HG02610 (cell line): ENCODE measurements around the gene TASP1.
A peak's percentile ranks its signal among the peaks of the same experiment; 100 is the strongest.

Experiments
- ATAC-seq: cut with Tn5 transposase; IDR thresholded peaks from one replicate; pipeline ENCODE4 v1.9.1; 2021; ENCODE audit warnings: mild to moderate bottlenecking, moderate library complexity; ENCODE audit not compliant: unreplicated experiment

The TASP1 gene

DNA sequence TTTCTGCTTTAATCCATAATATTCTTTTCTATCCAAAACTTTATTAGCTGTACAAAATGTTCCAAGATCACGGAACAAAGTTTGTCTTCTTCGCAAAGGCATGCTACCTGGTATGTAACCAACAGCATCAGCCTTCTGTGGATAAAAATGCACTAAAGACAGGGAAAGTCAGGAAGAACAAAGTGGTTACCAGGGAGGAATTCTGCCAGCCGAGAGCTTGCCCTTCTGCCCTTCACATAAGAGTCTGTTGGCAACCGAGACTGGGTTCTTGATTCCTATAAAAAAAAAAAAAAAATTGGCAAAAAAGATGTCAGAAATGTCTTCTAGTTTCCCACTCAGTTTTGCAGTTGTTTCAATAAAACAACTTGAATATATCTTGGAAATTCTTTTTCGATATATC lies 58.0 kb downstream of the TASP1 start:
- no peak for ATAC-seq

DNA sequence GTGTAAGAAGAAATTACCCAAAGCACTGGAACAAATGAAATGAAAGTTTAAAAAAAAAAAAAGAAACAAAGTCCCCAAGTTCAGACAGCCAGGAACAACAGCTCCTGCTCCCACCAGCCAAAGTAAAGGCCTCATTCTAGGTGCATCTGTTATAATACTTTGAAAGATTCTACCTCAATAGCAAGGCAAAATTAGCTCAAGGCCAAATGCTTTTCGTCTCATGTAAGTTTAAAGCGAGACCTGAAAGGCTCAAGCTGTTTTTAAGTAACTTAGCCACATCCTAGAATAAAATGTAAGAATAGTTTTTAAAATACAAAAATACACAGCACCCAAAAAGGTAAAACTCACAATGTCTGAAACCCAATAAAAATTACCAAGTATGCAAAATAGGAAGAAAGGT lies 64.7 kb downstream of the TASP1 start:
- no peak for ATAC-seq

DNA sequence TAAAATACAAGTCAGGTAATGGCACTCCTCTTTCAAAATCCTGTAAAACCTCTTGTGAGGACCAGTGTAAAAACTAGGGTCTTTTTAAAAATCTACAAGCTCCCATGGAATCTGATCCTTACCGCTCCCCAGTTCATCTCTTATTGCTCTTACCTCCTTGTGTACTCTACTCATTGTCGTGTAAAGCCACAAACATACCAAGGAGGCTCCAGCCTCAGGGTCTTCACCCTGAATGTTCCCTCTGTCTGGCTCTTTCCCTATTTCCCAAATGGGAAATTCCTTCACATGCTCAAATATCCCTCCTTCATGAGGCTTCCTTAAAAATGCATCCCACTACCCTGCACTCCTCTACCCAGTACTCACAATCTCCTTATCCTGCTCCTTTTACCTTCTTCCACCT lies 67.1 kb downstream of the TASP1 start:
- no peak for ATAC-seq

DNA sequence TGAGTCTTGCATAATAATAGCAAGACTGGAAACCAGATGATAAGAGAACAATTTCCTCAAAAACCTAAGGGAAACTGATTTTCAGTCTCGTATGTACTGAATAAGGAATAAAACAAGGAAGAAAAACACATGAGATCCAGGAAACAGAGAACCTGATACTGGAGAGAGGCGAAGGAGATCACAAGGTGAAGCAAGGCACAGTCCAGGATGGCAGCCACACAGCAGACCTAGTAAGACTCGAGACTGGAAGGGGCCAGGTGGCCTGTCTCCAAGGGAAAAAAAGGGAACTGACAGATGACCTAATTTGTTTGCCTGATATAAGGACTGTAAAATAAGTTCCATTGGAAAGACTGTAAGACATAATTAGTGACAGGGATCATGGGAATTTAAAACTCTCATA lies 71.1 kb downstream of the TASP1 start:
- ATAC-seq = no peak

- no peak for ATAC-seq
Measured at GRCh38 chr20:13563854-13564253, 74.9 kb downstream of the TASP1 start.

DNA sequence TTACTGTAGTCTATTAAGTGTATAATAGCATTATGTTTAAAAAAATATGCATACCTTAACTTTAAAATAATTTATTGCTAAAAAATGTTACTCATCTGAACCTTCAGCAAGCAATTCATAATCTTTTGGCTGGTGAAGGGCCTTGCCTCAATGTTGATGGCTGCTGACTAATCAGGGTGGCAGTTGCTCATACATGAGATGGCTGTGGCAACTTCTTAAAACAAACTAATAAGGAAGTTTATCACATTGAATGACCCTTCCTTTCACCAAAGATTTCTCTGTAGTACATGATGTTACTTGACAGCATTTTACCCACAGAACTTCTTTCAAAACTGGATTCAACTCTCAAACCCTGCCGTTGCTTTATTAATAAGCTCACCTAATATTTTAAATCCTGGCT lies 84.0 kb downstream of the TASP1 start:
- ATAC-seq = no peak

GRCh38 chr20:13554076-13554475 lies 84.7 kb downstream of the TASP1 start:
- no peak for ATAC-seq

DNA sequence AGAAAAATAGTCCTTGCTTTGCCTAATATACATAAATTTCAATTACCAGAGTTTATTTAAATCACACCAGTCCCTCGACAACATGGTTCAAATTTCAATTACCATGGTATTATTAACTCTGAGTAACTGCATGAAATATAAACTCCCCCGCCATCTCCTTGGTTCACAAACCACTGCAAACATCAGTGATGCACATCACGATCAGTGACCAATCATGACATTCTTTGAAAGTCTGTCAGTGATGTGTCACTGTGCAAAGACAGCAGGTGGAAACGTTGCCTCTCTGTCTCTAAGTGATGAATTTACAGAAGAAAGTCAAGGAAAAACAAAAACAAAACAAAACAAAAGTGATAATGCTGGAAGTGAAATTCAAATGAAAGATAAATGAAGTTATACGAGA lies 86.7 kb downstream of the TASP1 start:
- no peak for ATAC-seq

GRCh38 chr20:13549451-13549850 lies 89.3 kb downstream of the TASP1 start:
- ATAC-seq = no peak

DNA sequence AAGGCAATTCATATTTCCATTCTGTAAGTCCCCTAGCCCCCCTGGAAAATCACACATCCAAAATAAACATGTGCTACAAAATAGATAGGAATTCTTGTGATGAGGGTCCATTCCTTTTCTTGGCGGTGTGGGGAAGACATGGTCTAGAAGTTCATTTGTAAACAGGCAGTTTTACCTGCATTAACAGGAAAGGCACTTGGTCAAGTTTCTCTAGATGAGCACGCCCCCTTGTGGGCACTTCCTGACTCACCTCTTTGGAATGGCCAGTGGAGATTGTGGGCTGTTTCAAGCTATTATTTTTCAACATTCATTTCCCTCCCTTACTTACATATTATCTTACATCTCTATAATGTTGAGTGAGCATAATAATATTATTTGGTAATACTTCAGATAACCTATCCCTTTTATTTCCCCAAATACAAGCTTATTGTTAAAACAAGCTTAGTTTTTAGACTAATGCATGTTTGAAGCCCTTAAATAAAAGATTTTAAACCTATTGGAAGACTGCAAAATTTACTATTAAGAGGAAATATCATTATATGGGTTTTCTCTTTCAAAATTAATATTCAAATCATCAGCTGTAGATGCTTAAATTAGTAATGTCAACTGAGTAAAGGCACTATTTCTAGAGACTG lies 92.1 kb downstream of the TASP1 start:
- peak; percentile 65 for ATAC-seq

GRCh38 chr20:13545790-13546189 lies 92.9 kb downstream of the TASP1 start:
- no peak for ATAC-seq

DNA sequence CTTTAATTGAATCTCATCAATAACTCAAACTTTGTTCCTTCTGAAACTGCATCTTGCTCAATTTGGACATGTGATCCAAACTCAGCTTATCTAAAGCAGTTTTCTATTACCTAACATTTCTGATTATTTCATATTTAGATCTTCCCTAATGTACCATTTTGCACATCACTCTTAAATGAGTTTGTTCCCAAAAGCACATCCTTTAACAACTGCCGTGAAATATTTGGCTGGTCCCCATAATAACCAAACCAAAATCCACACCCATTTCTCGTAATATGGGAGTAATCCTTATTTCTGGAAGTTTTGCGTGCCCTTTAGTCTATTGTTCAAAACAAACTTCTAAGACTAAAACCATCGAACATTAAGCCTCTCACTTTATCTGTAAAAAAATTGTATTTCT lies 94.9 kb downstream of the TASP1 start:
- ATAC-seq = no peak

- ATAC-seq = no peak
Measured at GRCh38 chr20:13535627-13536026, 103.1 kb downstream of the TASP1 start.

DNA sequence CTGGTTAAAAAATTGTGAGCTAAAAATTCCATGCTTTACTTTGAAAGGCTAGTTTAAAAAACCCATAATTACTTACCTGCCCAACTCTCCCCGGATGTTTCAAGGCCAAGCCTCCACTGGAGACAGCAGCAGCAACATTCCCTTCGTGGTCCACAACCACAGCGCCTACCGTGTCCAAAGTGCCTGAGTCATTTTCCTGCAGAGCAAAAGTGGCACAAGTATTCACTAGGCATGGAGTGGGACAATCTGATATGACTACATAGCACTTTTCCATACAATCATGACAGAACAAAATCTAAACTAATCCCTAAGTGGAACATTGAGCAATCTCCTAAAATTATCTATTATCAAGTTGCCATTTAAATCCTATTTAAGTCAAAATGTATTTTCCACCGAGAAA lies 104.8 kb downstream of the TASP1 start:
- ATAC-seq = no peak

DNA sequence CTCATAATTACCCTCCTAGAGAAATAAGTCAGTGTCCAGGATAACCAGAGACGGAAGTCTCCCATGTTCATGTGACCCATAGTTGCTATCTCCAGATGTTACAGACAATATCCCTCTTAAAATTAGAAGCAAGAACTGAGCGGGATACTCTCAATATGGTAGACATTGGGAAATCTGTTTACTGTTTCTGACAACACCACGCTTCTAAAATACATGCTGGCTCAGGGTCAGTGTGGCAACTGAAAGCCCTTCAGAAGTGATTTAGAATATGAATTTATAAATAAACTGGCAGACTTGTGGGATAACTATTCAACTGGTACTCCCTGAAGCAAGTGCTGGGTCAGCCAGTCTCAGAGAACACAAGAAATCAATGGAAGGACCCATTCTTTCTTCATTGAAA lies 108.6 kb downstream of the TASP1 start:
- no peak for ATAC-seq

- no peak for ATAC-seq
Measured at GRCh38 chr20:13526551-13526950, 112.2 kb downstream of the TASP1 start.

DNA sequence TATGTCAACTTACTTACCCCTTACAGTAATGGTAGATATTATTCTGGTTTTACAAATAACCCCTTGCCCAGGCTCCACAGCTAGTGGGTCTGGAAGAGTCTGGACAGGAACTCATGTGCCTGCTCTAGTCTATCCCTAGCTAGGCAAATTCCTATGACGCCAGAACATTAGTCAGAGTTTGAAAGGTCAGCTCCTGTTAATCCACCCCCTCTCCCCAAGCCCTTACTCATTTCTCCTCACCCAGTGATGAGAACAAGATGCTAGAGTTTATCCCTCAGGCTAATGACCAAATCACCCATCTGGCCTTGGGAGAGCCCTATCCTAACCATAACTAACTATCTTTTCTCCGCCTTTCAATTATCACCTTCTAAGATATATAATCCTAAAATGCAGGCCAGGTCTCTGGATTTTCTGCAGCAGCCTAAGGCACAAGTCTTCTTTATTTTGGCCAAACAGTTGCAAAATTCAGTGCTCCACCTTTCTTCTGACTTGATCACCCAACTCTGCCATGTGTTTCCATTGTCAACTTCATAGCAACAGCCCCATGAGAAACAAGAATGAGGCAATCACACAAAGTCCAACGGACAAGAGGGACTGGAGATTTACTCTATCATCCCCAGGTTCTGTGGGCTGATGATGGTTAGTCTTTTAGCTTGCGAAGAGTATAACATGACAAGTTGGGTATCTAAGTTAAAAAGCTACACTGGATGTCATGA lies 113.3 kb downstream of the TASP1 start:
- ATAC-seq = no peak

DNA sequence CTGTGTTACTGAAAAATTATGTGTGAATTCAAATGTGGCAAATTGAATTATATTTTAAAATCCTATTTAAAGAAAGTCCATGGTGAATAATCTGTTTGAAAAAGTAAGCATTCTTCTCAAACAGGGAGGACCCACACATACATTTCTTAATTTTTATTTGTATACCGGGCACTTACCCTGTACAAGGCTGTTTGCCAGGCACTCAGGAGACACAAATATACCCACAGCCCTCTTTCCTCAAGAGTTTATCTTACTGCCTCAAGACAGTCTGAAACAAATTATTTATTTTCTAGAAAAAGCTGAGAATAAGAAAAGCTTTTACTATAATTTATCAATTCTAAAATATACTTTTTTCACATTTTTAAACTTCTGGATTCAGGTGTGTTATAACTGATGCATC lies 114.4 kb downstream of the TASP1 start:
- ATAC-seq = no peak

GRCh38 chr20:13517831-13518230 lies 120.9 kb downstream of the TASP1 start:
- ATAC-seq = no peak

GRCh38 chr20:13515796-13516558 lies 122.8 kb downstream of the TASP1 start:
- ATAC-seq = no peak

GRCh38 chr20:13515291-13515690 lies 123.4 kb downstream of the TASP1 start:
- no peak for ATAC-seq

GRCh38 chr20:13510837-13511488 lies 127.8 kb downstream of the TASP1 start:
- ATAC-seq = no peak
